ENCODE results near the gene ABCA4.

The ABCA4 gene

DNA sequence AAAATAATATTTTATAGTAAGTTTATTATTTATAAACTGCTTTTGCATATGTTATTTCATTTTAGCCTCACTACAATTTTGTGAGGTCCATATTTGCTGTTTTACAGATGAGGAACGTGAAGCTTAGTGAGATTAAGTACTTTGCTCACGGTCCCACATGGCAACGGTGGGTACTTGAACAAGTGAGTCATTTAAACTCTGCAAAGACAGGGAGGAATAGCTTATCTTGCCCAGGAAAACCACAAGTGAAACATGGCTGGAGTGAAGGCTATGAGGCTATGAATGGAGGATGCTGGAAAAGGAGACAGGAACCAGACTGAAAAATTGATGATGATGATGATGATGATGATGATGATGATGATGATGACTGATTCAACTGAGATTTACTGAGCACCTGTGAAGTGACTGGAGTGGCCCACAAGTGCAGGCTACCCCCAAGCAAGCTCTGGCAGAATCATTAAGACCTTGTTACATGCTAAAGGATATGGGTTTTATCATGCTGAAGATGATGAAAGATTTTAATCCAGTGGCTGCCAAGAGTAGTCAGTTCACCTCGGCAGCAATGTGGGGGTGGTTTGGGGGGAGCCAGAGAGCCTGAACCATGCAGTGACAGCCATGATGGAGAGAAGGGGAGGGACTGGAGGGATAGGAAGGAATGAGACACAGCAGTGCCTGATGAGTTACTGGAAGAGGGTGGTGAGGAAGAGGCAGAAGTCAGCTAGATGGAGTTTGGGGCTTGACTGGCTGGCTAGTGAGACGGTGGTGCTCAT, 1.4 kb upstream of the ABCA4 start:
- no peak for DNase-seq (ENCODE audit: low spot score)

DNA sequence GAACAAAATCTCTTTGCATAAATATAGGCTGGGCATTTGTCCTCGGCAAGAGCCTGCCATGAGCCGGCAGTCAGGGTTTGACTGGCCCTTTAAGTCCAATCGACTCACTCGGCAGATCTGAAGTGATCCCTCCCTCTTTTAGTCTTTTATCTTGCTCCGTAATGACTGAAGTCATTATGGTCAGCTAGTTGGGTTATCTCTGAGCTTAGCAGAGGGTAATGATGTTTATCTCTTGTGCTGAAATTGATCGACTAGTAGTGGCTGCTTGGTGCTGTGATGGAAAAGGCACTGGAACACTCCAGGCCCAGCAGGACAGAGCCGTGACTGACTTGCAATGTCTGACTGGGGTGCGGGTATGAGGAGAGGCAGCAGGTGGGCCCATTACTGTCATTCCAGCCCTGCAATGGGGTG, 468 bp upstream of the ABCA4 start:
- DNase-seq (ENCODE audit: low spot score), result no peak

DNA sequence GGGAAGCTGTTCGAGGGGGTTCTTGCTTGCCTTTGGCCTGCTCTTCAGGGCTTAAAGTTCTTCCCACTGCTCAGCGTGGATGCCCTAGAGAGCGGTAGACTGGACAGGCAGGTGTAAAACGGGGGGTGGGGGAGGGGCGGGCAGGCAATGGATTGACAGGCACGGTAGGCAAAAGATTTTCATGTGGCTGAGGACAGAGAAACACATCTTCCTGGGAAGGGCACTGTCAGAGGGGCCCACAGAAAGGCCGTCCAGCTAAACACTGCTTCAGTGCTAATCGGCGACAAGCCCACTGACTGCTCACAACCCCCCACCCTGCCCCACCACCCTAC, 412 bp downstream of the ABCA4 start:
- DNase-seq (ENCODE audit: low spot score), result no peak

DNA sequence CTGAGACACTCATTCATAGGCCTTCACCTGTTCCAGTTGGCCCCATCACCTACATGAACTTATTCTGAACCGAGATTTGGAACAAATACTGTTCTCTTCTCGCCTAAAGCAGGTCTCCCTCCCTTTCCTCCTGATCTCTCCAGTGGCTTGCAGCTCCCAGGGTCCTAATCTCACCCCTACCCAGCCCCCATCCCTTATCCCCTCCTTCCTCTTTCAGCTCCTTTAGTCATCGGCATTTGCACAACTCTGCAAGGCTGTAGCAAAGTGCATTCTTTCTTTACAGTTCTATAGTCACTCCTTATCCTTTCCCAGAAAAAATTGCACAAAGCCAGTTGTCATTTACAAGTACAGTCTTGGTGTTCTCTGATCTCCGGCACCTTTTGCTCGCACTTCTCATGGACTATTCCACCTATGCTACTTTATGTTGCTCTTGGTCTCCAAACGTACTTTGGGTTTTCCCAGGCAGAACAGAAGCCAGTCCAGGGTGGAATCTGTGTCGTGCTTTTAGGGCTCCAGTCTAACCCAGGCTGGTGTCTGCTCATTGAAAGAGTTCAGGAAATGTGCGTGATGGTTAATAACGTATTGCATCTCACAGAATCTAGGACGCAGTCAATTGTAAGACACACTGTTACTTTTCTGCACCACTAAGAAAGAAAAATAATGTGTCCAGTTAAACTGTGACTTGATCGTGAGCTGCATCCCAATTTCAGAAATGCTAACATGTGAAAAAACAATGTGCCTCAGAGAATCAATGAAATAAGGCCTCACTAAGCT, 965 bp downstream of the ABCA4 start:
- no peak for DNase-seq (ENCODE audit: low spot score)

DNA sequence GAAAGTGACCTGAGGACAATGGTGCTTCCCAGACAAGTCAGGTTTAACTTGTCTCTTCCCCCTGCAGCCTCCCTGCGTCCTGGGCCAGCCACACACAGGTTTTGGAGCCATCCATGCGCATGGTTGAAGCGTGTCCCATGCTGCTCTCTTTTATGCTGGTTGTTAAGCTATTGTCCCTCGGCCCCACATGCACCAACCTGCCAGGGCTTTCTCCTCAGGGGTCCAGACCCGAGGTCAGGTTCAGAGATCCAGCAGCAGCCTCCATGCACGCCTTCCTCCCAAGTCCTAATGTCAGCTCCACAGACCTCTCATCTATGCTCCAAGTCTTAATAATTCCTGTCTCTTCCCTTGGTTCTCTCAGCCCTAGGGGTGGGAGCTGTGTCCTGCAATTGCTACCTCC, 1.6 kb downstream of the ABCA4 start:
- no peak for DNase-seq (ENCODE audit: low spot score)

DNA sequence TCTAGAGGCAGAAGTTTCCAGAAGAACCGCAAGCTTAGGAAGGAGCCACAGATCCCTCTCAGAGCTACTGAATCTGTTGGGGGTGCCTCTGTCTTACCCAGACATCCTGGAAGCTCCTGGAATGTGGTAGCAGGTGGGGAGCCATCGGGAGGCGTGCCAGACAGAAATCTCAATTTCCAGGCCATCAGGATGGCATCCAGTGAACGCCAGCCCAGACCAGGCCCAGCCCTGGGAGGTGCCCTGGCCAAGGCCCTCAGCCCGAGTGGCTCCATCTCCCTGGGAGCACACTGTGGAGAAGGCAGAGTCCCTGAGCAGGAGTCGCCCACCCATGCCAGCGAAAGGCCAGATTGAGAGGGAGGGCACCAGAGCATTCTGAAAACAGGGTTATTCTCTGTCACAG, 2.5 kb downstream of the ABCA4 start:
- DNase-seq (ENCODE audit: low spot score), result no peak

DNA sequence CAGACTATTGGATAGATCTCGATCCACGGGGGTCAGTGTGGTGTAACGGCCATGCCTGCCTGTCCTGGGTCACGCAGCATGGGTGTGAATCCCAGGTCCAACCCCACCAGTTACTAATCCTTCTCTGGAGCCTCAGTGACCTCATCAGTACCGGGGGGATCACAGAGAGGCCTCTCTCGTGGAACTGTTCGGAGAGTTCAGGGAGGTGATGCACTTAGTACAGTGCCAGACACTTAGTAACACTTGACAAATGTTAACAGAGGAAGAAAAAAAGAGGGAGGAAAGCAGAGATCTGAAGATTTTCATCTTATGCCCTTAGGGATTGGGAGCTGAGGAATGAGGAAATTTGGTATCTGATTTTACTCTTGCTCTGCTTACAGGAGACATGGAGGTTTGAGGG, 2.9 kb downstream of the ABCA4 start:
- DNase-seq (ENCODE audit: low spot score), result no peak

DNA sequence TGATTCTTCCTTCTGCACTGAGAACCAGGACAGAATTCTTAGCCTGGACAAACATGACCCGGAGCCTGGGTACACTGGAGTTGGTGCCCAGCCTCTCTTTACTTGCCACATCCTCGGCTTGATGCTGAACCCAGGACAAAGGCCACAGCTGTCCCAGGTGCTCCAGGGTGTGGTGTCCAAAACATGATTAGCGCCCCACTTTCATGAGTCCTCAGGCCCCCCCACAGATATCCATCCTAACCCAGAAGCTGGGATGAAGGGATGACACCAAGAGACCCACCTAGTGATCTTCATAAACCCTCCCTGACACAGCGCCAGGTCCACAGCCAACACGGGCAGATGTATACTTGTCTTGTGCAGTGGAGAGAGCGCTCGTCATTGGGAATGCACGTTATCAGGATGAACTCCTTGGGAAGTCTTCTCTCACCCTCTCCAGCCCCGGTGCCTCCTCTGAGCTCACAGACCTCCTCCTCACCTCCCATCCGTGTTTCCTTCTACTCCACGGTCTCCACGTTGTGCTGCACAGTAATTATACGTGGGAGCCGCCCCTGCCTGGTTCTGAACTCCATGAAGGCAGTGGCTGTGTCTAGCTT, 3.6 kb downstream of the ABCA4 start:
- DNase-seq (ENCODE audit: low spot score), result no peak

DNA sequence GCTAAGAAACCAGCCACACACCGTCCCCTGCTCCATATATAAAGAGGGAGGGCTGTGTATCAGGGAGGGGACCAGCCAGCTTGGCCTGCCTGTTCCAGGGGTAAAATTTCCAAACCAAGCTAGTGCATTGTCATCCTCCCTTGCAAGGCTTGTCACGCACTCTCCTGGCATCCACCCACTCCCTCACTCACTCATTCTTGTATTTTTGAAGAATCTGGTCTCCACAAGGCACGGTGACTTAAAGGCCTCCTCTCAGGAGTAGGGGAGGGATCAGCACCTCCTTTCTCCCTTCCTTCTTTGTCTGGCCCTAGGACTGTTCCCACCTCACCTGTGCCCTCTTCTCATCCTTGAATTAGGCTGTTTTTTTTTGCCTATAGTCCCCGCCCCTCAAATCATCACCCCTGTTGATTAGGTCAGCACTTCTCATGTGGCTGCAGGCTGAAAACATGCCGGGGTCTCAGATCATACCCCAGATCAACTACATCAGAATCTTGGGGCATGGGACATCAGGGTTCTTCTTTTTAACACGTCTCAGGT, 5.0 kb downstream of the ABCA4 start:
- no peak for DNase-seq (ENCODE audit: low spot score)

GRCh38 chr1:94115254-94115899, 5.6 kb downstream of the ABCA4 start:
- DNase-seq (ENCODE audit: low spot score), result no peak

DNA sequence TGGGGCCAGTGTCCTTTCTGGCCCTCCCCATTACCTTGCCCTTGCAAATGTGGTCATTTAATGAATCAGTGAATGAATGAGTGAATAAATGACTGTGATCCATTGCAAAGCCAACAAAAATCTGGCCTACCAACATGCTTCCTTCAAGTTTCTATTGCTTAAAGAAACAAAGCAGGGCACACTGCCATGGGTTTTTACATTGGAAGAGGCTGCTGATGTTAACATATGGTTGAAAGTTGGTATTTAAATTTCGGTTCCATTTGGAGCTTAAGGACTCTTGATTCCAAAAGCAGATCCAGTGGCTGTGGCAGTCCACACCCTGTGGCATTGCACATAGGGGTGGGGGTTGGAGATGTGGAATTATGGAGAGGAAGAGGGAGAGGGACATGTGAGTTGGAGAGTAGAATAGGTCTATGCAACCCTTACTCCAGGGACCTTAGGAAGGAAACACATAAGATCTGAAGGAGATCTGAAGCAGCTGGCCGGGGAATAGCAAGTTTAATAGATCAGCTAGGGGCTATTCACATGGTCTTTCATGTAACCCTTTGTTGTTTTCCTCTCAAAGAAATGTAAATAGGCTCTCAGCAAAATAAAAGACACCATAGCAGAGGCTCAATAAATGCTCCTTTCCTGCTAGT, 7.2 kb downstream of the ABCA4 start:
- no peak for DNase-seq (ENCODE audit: low spot score)

- no peak for DNase-seq (ENCODE audit: low spot score)
Measured at GRCh38 chr1:94111879-94112278, 9.1 kb downstream of the ABCA4 start.

DNA sequence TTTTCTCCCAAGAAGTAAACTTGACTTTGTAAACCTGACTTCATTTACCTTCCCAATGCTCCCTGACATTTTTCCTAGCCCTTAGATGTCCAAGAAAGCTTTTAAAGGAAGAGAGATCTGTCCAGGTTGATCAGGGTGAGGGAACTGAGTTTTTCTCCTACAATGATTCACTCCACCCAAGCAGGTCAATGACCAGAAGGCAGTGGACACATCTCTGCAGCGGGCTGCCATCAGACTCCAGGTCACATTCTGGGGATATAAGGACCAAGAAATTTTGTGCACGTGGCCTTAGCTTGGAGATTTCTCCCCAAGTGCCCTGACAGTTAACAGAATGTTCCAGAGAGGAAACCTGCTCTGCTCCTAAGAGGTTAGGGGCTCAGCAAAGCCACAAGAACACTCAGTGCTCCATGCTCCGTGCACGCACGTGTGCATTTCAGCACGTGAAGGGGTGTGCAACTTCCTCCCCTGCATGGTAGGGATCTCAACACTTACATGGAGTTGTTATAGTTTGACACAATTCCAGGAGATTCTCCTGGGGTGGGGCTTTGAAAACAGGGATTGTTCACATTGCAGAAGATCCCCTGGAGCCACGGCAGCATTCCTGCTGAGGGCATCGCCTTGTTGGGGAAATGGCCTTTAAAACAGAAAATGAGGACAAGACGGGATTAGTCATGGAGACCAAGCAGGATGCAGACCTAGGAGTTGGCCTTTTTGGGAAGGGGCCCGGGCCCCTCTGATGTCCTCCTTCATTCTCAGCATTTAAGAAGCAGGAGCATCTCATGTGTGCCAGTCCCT, 9.8 kb downstream of the ABCA4 start:
- DNase-seq (ENCODE audit: low spot score), result no peak

DNA sequence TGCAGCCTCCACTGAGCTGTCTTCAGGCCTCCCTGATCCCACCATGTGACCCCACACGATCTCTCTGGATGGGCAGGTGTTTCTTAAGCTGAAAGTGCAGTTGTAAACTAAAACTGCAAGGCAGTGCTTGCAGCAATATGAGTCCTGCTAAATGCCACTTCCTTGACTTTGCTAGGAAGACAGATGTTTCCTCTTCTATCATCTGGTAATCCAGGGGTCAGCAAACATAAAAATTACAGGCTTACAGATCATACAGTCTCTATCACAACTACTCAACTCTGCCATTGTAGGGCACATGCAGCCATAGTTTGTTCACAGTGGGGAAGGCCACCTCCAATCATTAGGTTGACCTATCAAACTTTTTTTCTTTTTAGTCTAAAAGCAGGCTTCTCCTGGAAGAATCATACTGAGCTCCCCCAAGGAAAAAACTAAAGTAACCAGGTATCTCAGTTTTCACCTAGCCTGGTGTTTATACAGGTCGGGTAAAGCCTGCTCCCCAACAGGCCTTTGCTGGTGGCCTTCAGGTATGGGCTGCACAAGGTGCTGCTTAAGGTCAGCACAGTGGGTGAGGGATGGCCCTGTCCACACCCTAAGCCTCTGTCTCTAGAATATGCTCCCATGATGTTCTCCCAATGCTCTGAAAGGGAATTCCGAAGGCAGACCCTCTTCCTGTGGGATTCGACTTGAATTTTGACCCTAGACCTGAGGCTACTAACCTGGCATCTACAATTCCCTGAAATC, 10.8 kb downstream of the ABCA4 start:
- DNase-seq (ENCODE audit: low spot score), result no peak

DNA sequence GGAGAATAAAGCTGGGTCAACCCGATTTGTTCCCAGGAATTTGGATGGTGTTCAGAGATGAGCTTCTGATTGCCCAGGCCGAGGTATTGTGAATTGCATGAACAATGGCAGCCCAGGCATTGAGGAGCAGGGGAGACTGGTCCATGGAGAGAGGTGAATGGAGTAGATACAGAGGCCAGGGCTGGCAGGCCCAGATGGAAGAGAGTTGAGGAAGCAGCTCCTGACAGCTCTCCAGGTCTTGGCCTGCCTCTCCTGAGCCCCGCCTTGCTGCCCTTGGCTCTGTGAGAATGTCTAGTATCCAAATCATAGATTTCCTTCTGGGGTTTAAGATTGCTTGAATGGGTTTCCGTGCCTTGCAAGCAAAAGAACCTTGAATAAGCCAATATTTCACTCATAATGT, 11.5 kb downstream of the ABCA4 start:
- no peak for DNase-seq (ENCODE audit: low spot score)

- DNase-seq (ENCODE audit: low spot score), result no peak
Measured at GRCh38 chr1:94107141-94107540, 13.8 kb downstream of the ABCA4 start.

DNA sequence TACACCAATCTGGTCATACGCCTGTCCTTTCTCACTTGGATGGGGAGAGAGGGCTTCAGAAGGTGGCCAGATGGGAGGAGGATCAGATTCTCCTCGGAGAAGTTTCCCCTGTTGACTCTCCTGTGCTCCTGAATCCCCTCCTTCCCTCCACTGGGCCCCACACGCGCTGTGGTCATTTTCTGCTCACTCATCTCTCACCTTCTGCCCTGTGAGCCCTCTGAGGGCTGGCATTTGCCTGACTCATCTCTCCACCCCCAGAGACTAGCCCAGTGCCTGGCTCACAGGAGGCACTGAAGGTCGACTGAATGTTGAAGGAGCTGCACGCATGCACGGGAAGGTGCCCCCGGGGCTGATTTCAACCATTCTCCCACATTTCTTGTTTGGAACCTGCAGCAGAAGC, 14.2 kb downstream of the ABCA4 start:
- no peak for DNase-seq (ENCODE audit: low spot score)

GRCh38 chr1:94105957-94106529, 14.9 kb downstream of the ABCA4 start:
- DNase-seq (ENCODE audit: low spot score), result no peak

DNA sequence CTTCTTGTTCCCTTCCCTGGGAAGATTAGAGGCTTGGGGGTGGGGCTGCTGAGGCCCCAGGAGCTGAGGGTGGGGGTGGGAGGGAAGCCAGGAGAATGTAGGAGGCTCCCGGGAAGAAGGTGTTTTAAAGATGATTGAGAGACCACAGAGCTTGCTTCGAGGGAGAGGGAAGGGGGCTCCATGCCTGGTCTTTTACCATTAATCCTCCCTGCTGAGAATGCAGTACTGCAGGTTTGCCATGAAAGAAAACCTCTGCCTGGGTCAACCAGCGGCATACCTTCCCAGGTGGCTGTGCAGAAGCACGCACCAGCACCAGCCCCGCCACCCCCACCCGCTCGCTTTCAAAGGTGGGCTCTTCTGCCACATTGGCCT, 15.4 kb downstream of the ABCA4 start:
- DNase-seq (ENCODE audit: low spot score), result no peak

Measured in germinal center (tissue), 1 donor.